Liver (tissue), 9 donors: Measurements from ENCODE around the gene C17orf50. TPM values are rescaled to one million over a fixed set of nuclear protein-coding genes. Genes with fewer than 3 reads are reported as not detected.

Experiments
- DNase-seq: peaks from one replicate; pipeline ENCODE4 v3.0.0-alpha.2; 2017; ENCODE audit warnings: low spot score
- H3K27ac ChIP-seq, 2 donors: one replicate each; pipeline ENCODE4 v1.7.0; 2013; ENCODE audit warnings: inconsistent platforms in 2 of 2, low read length in 2 of 2, control low read depth in 1 of 2, low read depth in 1 of 2, mild to moderate bottlenecking in 1 of 2
- H3K27me3 ChIP-seq, 4 donors: one replicate each; pipeline versions ENCODE4 v1.6.1 to v1.7.0; 2013; ENCODE audit warnings: low read length in 3 of 4, inconsistent platforms in 1 of 4, mild to moderate bottlenecking in 1 of 4, moderate library complexity in 1 of 4; ENCODE audit not compliant: control insufficient read depth in 4 of 4, insufficient read depth in 4 of 4
- H3K36me3 ChIP-seq, 4 donors: one replicate each; pipeline versions ENCODE4 v1.6.1 to v1.7.0; 2013; ENCODE audit warnings: low read length in 3 of 4, mild to moderate bottlenecking in 3 of 4, low read depth in 1 of 4, moderate library complexity in 1 of 4; ENCODE audit not compliant: control insufficient read depth in 4 of 4, insufficient read depth in 3 of 4
- H3K4me1 ChIP-seq, 4 donors: one replicate each; pipeline versions ENCODE4 v1.6.1 to v1.7.0; 2013; ENCODE audit warnings: low read length in 3 of 4, mild to moderate bottlenecking in 3 of 4, moderate library complexity in 1 of 4; ENCODE audit not compliant: control insufficient read depth in 4 of 4, insufficient read depth in 4 of 4
- H3K4me3 ChIP-seq, 3 donors: one replicate each; pipeline versions ENCODE4 v1.6.1 to v1.7.0; 2013; ENCODE audit warnings: low read length in 3 of 3, control low read depth in 1 of 3, low read depth in 1 of 3, mild to moderate bottlenecking in 1 of 3
- H3K9ac ChIP-seq, 2 donors: one replicate each; pipeline ENCODE4 v1.7.0; 2013; ENCODE audit warnings: low read length in 2 of 2, mild to moderate bottlenecking in 2 of 2, moderate library complexity in 2 of 2, control low read depth in 1 of 2, low read depth in 1 of 2
- H3K9me3 ChIP-seq, 4 donors: one replicate each; pipeline versions ENCODE4 v1.6.1 to v1.7.0; 2013; ENCODE audit warnings: low read length in 3 of 4; ENCODE audit not compliant: control insufficient read depth in 4 of 4
- FOXA1 ChIP-seq: IDR thresholded peaks from 2 replicates; pipeline ENCODE4 v1.6.1; 2016; ENCODE audit warnings: antibody characterized with exemption
- FOXA2 ChIP-seq: IDR thresholded peaks from 2 replicates; pipeline ENCODE4 v1.6.1; 2016; ENCODE audit warnings: antibody characterized with exemption
- HNF4A ChIP-seq, 2 donors: conservative IDR thresholded peaks; 2 replicates each; pipeline ENCODE4 v1.6.1; 2016; ENCODE audit warnings: antibody characterized with exemption in 2 of 2, mild to moderate bottlenecking in 2 of 2
- JUND ChIP-seq, 2 donors: IDR thresholded peaks; 2 replicates each; pipeline ENCODE4 v1.6.1; 2016; ENCODE audit warnings: antibody characterized with exemption in 2 of 2
- RAD21 ChIP-seq, 2 donors: IDR thresholded peaks; 2 replicates each; pipeline ENCODE4 v1.6.1; 2016; ENCODE audit warnings: antibody characterized with exemption in 2 of 2, mild to moderate bottlenecking in 2 of 2
- RXRA ChIP-seq, 2 donors: IDR thresholded peaks; 2 replicates each; pipeline ENCODE4 v1.6.1; 2017 to 2018; ENCODE audit warnings: antibody characterized with exemption in 2 of 2, mild to moderate bottlenecking in 1 of 2
- SP1 ChIP-seq: IDR thresholded peaks from 2 replicates; pipeline ENCODE4 v1.6.1; 2018; ENCODE audit warnings: antibody characterized with exemption, mild to moderate bottlenecking
- TAF1 ChIP-seq: conservative IDR thresholded peaks from 2 replicates; pipeline ENCODE4 v1.6.1; 2016; ENCODE audit warnings: antibody characterized with exemption, mild to moderate bottlenecking
- YY1 ChIP-seq: IDR thresholded peaks from 2 replicates; pipeline ENCODE4 v1.6.1; 2016; ENCODE audit warnings: antibody characterized with exemption, mild to moderate bottlenecking
- WGBS: extraction: QIAGEN DNeasy Blood & Tissue Kit; methylation state at CpG from one replicate; pipeline ENCODE4 v1.1.7; 2013; 5-methylcytosine and 5-hydroxymethylcytosine counted together
- polyA plus RNA-seq, 2 donors: library from polyadenylated mRNA; stranded (reverse) in 1 of 2; unstranded in 1 of 2; fragments of 200-250 nt in 1 of 2; fragments of >200 nt in 1 of 2; fragmentation: Nextera tagmentation in 1 of 2; extraction: Ambion mirVana in 1 of 2; gene quantifications; one replicate each; pipeline versions ENCODE4 v1.2.1 to v1.2.3, GENCODE V29; 2013 to 2015
- total RNA-seq, 2 donors: library from RNA; depleted of rRNA; stranded (reverse); fragments of >200 nt; gene quantifications; one replicate each; pipeline ENCODE4 v1.2.3, GENCODE V29; 2014
- TF ChIP-seq, protein P1 (sequence below): fragments of 150-350 bp; IDR thresholded peaks from 2 replicates; pipeline ENCODE4 v1.5.1; 2017; ENCODE audit warnings: improper control_type of control experiment, low read depth, low read length; ENCODE audit not compliant: missing input control
- TF ChIP-seq, protein P2 (sequence below): IDR thresholded peaks from 2 replicates; pipeline ENCODE4 v1.6.1; 2016; ENCODE audit warnings: antibody characterized with exemption, mild to moderate bottlenecking
- TF ChIP-seq, protein P3 (sequence below): IDR thresholded peaks from 2 replicates; pipeline ENCODE4 v1.6.1; 2016; ENCODE audit warnings: antibody characterized with exemption
- TF ChIP-seq, protein P4 (sequence below): IDR thresholded peaks from 2 replicates; pipeline ENCODE4 v1.6.1; 2016; ENCODE audit warnings: antibody characterized with exemption
- TF ChIP-seq, protein P5 (sequence below): IDR thresholded peaks from 2 replicates; pipeline ENCODE4 v1.6.1; 2016; ENCODE audit warnings: antibody characterized with exemption
- donor health status: healthy.
- donor health status: healthy.
- donor health status: healthy.
- donor health status: healthy.
- donor health status: healthy.

The C17orf50 gene
- total and polyA plus RNA-seq, 4 donors: not detected

DNA sequence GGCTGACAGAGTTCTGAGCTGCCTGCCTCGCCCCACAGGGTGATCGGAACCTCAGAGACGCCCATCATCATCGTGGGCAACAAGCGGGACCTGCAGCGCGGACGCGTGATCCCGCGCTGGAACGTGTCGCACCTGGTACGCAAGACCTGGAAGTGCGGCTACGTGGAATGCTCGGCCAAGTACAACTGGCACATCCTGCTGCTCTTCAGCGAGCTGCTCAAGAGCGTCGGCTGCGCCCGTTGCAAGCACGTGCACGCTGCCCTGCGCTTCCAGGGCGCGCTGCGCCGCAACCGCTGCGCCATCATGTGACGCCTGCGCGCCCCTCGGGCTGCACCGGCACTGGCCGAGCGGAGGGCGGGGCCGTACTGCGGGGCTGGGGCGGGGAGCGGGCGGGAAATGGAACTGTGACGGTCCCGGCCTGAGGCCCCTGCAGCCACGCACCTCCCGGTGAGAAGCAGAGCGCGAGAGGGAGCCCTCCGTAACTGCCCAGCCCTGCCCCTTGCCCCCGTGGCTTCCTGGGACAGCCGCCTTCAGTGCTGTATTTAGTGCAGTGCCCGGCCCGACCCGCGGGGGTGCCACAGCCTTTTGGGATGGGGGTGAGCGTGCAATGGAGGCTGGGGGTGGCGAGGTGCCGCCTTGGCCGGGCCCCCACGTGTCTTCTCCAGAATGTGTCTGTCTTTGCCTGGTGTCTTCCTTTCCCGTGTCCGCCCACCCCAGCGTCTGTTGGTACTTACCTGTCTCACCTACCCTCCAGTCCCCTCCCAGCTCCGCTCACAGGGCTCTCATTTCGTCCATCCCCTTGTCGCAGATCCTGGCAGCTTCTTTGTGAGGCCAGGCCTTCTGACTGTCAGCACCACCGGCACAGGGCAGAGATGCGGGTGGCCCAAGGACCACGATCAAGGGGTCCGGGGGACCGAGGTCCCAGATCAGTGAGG lies 19.4 kb upstream of the C17orf50 start:
- Histone ChIP-seq H3K27ac (no peak overlapping the region), H3K4me3 (peak overlapping the region in 1 of 3 donors; percentile 24), H3K27me3 (peaks cover 0 to 5% (median 3%) of the 10 kb centered on the region in 4 donors), H3K4me1 (peaks cover 2 to 9% (median 5%) of the 10 kb centered on the region in 4 donors), H3K36me3 (no peaks in the 10 kb centered on the region), H3K9ac (no peak overlapping the region), H3K9me3 (no peaks in the 10 kb centered on the region)
- TF ChIP-seq RAD21 (IDR thresholded peaks at IDR 0.05) (no peak), RXRA (IDR thresholded peaks at IDR 0.05) (no peak), TAF1 (no peak), SP1 (no peak), FOXA1 (no peak), JUND (IDR thresholded peaks at IDR 0.05) (no peak)
- TF ChIP-seq, protein P1, sequence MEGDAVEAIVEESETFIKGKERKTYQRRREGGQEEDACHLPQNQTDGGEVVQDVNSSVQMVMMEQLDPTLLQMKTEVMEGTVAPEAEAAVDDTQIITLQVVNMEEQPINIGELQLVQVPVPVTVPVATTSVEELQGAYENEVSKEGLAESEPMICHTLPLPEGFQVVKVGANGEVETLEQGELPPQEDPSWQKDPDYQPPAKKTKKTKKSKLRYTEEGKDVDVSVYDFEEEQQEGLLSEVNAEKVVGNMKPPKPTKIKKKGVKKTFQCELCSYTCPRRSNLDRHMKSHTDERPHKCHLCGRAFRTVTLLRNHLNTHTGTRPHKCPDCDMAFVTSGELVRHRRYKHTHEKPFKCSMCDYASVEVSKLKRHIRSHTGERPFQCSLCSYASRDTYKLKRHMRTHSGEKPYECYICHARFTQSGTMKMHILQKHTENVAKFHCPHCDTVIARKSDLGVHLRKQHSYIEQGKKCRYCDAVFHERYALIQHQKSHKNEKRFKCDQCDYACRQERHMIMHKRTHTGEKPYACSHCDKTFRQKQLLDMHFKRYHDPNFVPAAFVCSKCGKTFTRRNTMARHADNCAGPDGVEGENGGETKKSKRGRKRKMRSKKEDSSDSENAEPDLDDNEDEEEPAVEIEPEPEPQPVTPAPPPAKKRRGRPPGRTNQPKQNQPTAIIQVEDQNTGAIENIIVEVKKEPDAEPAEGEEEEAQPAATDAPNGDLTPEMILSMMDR: no peak
- TF ChIP-seq, protein P2, sequence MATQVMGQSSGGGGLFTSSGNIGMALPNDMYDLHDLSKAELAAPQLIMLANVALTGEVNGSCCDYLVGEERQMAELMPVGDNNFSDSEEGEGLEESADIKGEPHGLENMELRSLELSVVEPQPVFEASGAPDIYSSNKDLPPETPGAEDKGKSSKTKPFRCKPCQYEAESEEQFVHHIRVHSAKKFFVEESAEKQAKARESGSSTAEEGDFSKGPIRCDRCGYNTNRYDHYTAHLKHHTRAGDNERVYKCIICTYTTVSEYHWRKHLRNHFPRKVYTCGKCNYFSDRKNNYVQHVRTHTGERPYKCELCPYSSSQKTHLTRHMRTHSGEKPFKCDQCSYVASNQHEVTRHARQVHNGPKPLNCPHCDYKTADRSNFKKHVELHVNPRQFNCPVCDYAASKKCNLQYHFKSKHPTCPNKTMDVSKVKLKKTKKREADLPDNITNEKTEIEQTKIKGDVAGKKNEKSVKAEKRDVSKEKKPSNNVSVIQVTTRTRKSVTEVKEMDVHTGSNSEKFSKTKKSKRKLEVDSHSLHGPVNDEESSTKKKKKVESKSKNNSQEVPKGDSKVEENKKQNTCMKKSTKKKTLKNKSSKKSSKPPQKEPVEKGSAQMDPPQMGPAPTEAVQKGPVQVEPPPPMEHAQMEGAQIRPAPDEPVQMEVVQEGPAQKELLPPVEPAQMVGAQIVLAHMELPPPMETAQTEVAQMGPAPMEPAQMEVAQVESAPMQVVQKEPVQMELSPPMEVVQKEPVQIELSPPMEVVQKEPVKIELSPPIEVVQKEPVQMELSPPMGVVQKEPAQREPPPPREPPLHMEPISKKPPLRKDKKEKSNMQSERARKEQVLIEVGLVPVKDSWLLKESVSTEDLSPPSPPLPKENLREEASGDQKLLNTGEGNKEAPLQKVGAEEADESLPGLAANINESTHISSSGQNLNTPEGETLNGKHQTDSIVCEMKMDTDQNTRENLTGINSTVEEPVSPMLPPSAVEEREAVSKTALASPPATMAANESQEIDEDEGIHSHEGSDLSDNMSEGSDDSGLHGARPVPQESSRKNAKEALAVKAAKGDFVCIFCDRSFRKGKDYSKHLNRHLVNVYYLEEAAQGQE: no peak
- TF ChIP-seq, protein P3, sequence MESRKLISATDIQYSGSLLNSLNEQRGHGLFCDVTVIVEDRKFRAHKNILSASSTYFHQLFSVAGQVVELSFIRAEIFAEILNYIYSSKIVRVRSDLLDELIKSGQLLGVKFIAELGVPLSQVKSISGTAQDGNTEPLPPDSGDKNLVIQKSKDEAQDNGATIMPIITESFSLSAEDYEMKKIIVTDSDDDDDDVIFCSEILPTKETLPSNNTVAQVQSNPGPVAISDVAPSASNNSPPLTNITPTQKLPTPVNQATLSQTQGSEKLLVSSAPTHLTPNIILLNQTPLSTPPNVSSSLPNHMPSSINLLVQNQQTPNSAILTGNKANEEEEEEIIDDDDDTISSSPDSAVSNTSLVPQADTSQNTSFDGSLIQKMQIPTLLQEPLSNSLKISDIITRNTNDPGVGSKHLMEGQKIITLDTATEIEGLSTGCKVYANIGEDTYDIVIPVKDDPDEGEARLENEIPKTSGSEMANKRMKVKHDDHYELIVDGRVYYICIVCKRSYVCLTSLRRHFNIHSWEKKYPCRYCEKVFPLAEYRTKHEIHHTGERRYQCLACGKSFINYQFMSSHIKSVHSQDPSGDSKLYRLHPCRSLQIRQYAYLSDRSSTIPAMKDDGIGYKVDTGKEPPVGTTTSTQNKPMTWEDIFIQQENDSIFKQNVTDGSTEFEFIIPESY: no peak
- DNase-seq: no peak
- 22% methylated on average over 73 of the region's 73 CpGs for WGBS

DNA sequence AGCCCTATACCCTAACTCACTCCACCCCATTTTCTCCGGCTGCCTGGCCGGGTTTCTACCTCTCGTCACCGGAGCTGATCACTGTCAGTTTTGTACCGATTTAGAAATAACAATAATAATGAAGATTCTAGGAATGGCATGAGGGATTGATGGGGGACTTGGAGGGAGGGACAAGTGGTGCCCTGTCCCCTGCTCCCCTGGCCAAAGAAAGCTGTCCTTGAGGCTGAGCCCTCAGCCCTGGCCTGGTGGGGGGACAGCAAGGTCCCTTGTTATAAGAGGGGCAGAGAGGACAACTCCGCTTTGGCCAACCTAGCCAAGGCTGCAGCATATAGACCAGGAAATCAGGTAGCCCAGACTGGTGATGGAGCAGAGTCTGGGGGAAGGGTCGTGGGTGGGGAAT lies 18.2 kb upstream of the C17orf50 start:
- Histone ChIP-seq H3K27ac (no peak overlapping the region), H3K4me1 (peaks cover 2 to 11% (median 5%) of the 10 kb centered on the region in 4 donors), H3K36me3 (no peaks in the 10 kb centered on the region), H3K9ac (no peak overlapping the region), H3K27me3 (peaks cover 0 to 5% (median 3%) of the 10 kb centered on the region in 4 donors), H3K4me3 (no peak overlapping the region), H3K9me3 (no peaks in the 10 kb centered on the region)
- WGBS: 77% methylated on average over 7 of the region's 7 CpGs
- no peak for DNase-seq
- TF ChIP-seq, protein P3: no peak
- TF ChIP-seq YY1 (no peak), HNF4A (conservative IDR thresholded peaks at IDR 0.05) (no peak), FOXA2 (no peak), RXRA (IDR thresholded peaks at IDR 0.05) (no peak)
- TF ChIP-seq, protein P1: no peak
- TF ChIP-seq, protein P4, sequence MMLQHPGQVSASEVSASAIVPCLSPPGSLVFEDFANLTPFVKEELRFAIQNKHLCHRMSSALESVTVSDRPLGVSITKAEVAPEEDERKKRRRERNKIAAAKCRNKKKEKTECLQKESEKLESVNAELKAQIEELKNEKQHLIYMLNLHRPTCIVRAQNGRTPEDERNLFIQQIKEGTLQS: no peak
- TF ChIP-seq, protein P5, sequence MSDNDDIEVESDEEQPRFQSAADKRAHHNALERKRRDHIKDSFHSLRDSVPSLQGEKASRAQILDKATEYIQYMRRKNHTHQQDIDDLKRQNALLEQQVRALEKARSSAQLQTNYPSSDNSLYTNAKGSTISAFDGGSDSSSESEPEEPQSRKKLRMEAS: no peak
